Fibroblast of mammary gland (primary cell): Measurements from ENCODE around the gene MAP3K19.
"Not testable (repeated sequence)": the region's sequence is repeated elsewhere in the genome, so short reads cannot be mapped to it uniquely, and the experiment has no call there.

Source experiments
- DNase-seq: peaks from one replicate; pipeline ENCODE4 v3.0.0-alpha.2; 2010; ENCODE audit warnings: low read depth
- H3K4me3 ChIP-seq: 2 replicates; pipeline ENCODE4 v1.5.1; 2011; ENCODE audit warnings: low read depth, mild to moderate bottlenecking, low read length, moderate library complexity; ENCODE audit not compliant: control insufficient read depth
- CTCF ChIP-seq: conservative IDR thresholded peaks from 2 replicates; pipeline ENCODE4 v1.5.1; 2011; ENCODE audit warnings: low read depth, low read length, inconsistent platforms; ENCODE audit not compliant: control insufficient read depth, insufficient read depth

MAP3K19 gene

GRCh38 chr2:135093193-135093592 is 45.9 kb upstream of the MAP3K19 start:
- no peak for TF ChIP-seq CTCF

GRCh38 chr2:135091681-135092080 is 44.4 kb upstream of the MAP3K19 start:
- H3K4me3 ChIP-seq, result no peak overlapping the region
- DNase-seq, result no peak
- no peak for TF ChIP-seq CTCF

More at GRCh38 chr2:135093193-135093592, 45.9 kb upstream of the MAP3K19 start:
- H3K4me3 ChIP-seq, result no peak overlapping the region
- no peak for DNase-seq

- DNase-seq, H3K4me3 ChIP-seq: not testable (repeated sequence)
Measured at GRCh38 chr2:135089597-135089996, 42.4 kb upstream of the MAP3K19 start.

- DNase-seq, result peak; percentile 41
- TF ChIP-seq CTCF, result no peak
- no peak overlapping the region for H3K4me3 ChIP-seq
Measured at GRCh38 chr2:135086222-135086621, 39.0 kb upstream of the MAP3K19 start.

GRCh38 chr2:135078417-135078816 is 31.2 kb upstream of the MAP3K19 start:
- no peak for DNase-seq
- no peak overlapping the region for H3K4me3 ChIP-seq
- no peak for TF ChIP-seq CTCF

GRCh38 chr2:135076556-135076955 is 29.3 kb upstream of the MAP3K19 start:
- H3K4me3 ChIP-seq, result no peak overlapping the region
- no peak for TF ChIP-seq CTCF
- no peak for DNase-seq

- no peak for TF ChIP-seq CTCF
- no peak overlapping the region for H3K4me3 ChIP-seq
- DNase-seq, result no peak
Measured at GRCh38 chr2:135074216-135074615, 27.0 kb upstream of the MAP3K19 start.
